Pancreas (tissue), 10 donors: ENCODE data around the gene CCDC138. TPM values are rescaled to one million over a fixed set of nuclear protein-coding genes. Genes with fewer than 3 reads are reported as not detected.

Source experiments
- ATAC-seq, 4 donors: fragments of 200-7000 bp; cut with Tn5 transposase; one replicate each; pipeline versions ENCODE4 v1.8.0 to v1.9.1; 2020; ENCODE audit warnings: mild to moderate bottlenecking in 4 of 4, moderate library complexity in 4 of 4
- DNase-seq, 6 donors: peaks; one replicate each; pipeline ENCODE4 v3.0.0-alpha.2; 2020
- FAIRE-seq: peaks from 2 replicates; lab custom pipeline; 2012; peaks lifted over from hg19 to GRCh38; lab: Jason Lieb, UNC
- H3K27ac ChIP-seq, 4 donors: fragments of 200-600 bp; sonication (generic); 1 replicate in 3 of 4; 2 replicates in 1 of 4; pipeline versions ENCODE4 v1.5.0 to v1.8.0; 2020
- H3K27me3 ChIP-seq, 4 donors: fragments of 200-600 bp; one replicate each; pipeline ENCODE4 v1.8.0; 2021
- H3K36me3 ChIP-seq, 3 donors: fragments of 200-600 bp; sonication (generic) in 1 of 3; one replicate each; pipeline versions ENCODE4 v1.5.0 to v1.8.0; 2020 to 2021
- H3K4me1 ChIP-seq, 3 donors: fragments of 200-600 bp; one replicate each; pipeline ENCODE4 v1.8.0; 2021
- H3K4me3 ChIP-seq, 4 donors: fragments of 200-600 bp; sonication (generic) in 2 of 4; one replicate each; pipeline versions ENCODE4 v1.5.0 to v1.8.0; 2020 to 2021
- H3K9me3 ChIP-seq, 4 donors: fragments of 200-600 bp; one replicate each; pipeline ENCODE4 v1.8.0; 2021
- WGBS, 2 donors: extraction: QIAGEN DNeasy Blood & Tissue Kit; methylation state at CpG; one replicate each; pipeline ENCODE4 v1.1.7; 2013; 5-methylcytosine and 5-hydroxymethylcytosine counted together
- intact Hi-C, 3 donors: fragments of 100-400 bp; cut with DNase I; formaldehyde crosslinking; loops; one replicate each; pipeline versions ENCODE4 v1.11.1 to v1.14.2; 2022
- polyA plus RNA-seq, 2 donors: library from polyadenylated mRNA; stranded (reverse); fragments of 200-250 nt; gene quantifications; one replicate each; pipeline ENCODE4 v1.2.3, GENCODE V29; 2013
- total RNA-seq, 6 donors: library from RNA; stranded (reverse); fragmentation: NEBNext Ultra II Directional in 4 of 6; extraction: Animal tissue kit (Norgen Biotek cat#: 25700) in 4 of 6; gene quantifications; one replicate each; pipeline versions ENCODE4 v1.2.1 to v1.2.4, GENCODE V29; 2021 to 2023
- TF ChIP-seq, protein P1 (sequence below), 4 donors: fragments of 200-600 bp; sonication (generic) in 3 of 4; IDR thresholded peaks; one replicate each; pipeline versions ENCODE4 v1.5.0 to v1.8.0; 2021; ENCODE audit warnings: antibody characterized with exemption in 4 of 4
- donor health status: healthy with polysubstance abuse.
- donor health status: DM: no; HTN: no; CAD: no; lungs with moderate emphysema.
- donor health status: DM: no; HTN: no; CAD: no.
- donor health status: control.
- donor health status: control.
- donor health status: Bipolar disorder and iron deficiency.
- donor health status: DM: yes; HTN: yes; CAD: no.
- donor health status: DM: no; HTN: no; CAD: no.
- donor health status: DM: no; HTN: no; CAD: no.
- donor health status: DM: yes; HTN: yes; CAD: no.

Gene CCDC138
- total and polyA plus RNA-seq, 8 donors, result 0.72 to 2.0 (median 1.6) TPM

DNA sequence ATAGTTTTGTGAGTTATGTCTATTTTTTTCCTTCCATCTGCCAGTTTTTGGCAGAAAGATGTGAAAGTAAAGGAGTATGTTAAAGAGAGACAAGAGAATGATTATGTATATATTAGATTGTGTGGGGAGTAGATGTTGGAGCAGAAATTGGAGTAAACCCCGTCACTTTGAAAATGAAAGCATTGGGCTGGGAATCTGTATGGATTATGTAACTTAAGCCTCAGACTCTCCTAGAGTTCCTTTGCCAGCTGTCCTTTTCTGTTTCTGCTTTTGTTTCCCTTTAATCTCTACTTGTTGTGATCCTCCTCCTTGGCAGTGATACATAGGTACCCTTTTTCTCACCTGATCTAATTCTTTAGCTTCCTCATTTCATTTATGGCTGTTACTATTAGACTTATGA, 19.2 kb downstream of the CCDC138 start:
- FAIRE-seq (no peak), ATAC-seq (no peak)

DNA sequence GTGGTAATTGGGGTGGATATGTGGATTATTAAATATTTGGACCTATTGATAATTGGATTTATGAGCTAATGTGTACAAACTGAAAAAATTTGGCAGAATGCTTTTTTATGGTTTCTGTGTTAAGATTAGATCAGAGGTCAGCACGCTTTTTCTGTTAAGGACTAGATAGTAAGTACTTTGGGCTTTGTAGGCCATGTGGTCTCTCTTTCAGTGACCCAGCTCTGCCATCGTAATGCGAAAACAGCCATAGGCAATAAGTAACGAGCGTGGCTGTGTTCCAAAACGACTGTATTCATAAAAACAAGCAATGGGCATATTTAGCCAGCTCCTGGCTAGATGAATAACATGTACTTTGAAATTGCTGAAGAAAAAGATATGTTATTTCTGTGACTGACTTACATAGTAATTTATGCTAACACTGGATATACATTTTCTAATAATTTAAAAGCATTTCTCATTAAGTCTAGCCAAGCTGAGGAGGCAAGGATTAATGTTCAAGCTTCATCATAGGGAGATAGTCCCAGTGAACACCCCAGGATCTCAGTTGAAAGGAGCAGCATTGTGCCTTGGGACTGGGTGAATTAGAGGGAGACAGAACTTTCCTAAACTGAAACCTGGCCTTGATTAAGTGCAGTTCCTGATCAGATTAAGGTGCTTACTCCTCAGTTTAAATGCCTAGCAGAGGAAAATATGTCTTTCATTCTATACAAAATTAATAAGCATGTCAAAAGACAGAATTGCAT, 20.0 kb downstream of the CCDC138 start:
- no peaks in the 10 kb centered on the region for H3K36me3 ChIP-seq
- TF ChIP-seq, protein P1, sequence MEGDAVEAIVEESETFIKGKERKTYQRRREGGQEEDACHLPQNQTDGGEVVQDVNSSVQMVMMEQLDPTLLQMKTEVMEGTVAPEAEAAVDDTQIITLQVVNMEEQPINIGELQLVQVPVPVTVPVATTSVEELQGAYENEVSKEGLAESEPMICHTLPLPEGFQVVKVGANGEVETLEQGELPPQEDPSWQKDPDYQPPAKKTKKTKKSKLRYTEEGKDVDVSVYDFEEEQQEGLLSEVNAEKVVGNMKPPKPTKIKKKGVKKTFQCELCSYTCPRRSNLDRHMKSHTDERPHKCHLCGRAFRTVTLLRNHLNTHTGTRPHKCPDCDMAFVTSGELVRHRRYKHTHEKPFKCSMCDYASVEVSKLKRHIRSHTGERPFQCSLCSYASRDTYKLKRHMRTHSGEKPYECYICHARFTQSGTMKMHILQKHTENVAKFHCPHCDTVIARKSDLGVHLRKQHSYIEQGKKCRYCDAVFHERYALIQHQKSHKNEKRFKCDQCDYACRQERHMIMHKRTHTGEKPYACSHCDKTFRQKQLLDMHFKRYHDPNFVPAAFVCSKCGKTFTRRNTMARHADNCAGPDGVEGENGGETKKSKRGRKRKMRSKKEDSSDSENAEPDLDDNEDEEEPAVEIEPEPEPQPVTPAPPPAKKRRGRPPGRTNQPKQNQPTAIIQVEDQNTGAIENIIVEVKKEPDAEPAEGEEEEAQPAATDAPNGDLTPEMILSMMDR (IDR thresholded peaks at IDR 0.05), result no peak
- ATAC-seq (no peak), DNase-seq (no peak), FAIRE-seq (no peak)
- peaks cover 0 to 4% (median 0%) of the 10 kb centered on the region in 4 donors for H3K9me3 ChIP-seq
- H3K27me3 ChIP-seq, result no peaks in the 10 kb centered on the region
- H3K4me3 ChIP-seq, result no peak overlapping the region
- no peak overlapping the region for H3K27ac ChIP-seq
- no peaks in the 10 kb centered on the region for H3K4me1 ChIP-seq
- 82 to 91% methylated on average over 6 of the region's 6 CpGs for WGBS, 2 donors
- intact Hi-C loops, result no loop called here

More for the DNA sequence above, 19.2 kb downstream of the CCDC138 start:
- DNase-seq, result no peak
- 86 to 87% methylated on average over 1 of the region's 1 CpG for WGBS, 2 donors
- peaks cover 0 to 4% (median 0%) of the 10 kb centered on the region in 4 donors for H3K9me3 ChIP-seq
- H3K27ac ChIP-seq, result no peak overlapping the region
- no peaks in the 10 kb centered on the region for H3K36me3 ChIP-seq
- TF ChIP-seq, protein P1 (IDR thresholded peaks at IDR 0.05), result no peak
- no peaks in the 10 kb centered on the region for H3K4me1 ChIP-seq
- H3K4me3 ChIP-seq, result no peak overlapping the region
- no peaks in the 10 kb centered on the region for H3K27me3 ChIP-seq
- intact Hi-C loops, result no loop called here

DNA sequence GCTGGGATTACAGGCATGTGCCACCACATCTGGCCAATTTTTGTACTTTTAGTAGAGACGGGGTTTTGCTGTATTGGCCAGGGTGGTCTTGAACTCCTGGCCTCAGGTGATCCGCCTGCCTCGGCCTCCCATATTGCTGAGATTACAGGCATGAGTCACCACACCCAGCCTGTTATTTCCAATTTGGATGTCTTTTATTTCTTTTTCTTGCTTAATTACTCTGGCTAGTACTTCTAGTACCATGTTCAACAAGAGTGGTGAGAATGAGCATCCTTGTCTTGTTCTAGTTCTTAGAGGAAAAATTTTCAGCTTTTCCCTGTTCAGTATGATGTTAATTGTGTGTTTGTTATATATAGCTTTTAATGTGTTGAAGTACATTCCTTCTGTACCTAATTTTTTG, 23.4 kb downstream of the CCDC138 start:
- ATAC-seq (no peak), FAIRE-seq (no peak), DNase-seq (no peak)
- WGBS, 2 donors, result 96 to 97% methylated on average over 3 of the region's 3 CpGs
- Histone ChIP-seq H3K4me1 (no peaks in the 10 kb centered on the region), H3K36me3 (peaks cover 0 to 4% (median 0%) of the 10 kb centered on the region in 3 donors), H3K27me3 (no peaks in the 10 kb centered on the region), H3K9me3 (peaks cover 0 to 4% (median 0%) of the 10 kb centered on the region in 4 donors), H3K4me3 (no peak overlapping the region), H3K27ac (no peak overlapping the region)
- intact Hi-C loops, result no loop called here
- TF ChIP-seq, protein P1 (IDR thresholded peaks at IDR 0.05), result no peak

DNA sequence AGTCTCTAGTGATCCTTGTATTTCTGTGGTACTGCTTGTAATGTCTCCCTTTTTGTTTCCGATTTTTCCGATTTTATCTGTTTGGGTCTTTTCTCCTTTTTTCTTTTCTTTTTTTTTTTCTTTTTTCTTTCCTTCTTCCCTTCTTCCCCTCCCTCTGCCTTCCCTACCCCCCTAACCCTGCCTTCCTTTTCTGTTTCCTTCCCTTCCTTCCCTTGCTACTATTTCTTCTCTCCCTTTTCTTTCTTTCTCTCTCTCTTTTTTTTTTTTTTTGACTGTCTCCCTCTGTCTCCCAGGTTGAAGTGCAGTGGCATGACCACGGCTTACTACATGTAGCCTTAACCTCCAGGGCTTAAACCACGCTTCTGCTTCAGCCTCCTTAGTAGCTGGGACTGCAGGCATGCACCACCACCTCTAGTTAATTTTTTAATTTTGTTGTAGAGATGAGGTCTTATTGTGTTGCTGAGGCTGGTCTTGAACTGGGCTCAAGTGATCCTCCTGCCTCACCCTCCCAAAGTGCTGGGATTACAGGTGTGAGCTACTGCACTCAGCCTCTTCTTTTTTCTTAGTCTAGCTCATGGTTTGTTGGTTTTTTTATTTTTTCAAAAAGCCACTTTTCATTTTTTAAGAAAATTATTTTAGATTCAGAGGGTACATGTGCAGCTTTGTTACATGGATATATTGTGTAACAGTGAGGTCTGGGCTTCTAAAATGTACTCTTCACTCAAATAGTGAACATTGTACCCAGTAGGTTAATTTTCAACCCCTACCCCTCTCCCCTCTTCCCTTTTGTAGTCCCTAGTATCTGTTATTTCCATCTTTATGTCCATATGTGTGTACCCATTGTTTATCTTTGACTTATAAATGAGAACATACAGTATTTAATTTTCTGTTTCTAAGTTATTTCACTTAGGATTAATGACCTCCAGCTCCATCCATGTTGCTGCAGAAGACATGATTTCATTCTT, 24.7 kb downstream of the CCDC138 start:
- WGBS, 2 donors, result 92 to 98% methylated on average over 4 of the region's 4 CpGs
- no peak for FAIRE-seq
- Histone ChIP-seq H3K4me3 (no peak overlapping the region), H3K36me3 (peaks cover 0 to 6% (median 0%) of the 10 kb centered on the region in 3 donors), H3K4me1 (no peaks in the 10 kb centered on the region), H3K27ac (no peak overlapping the region), H3K27me3 (no peaks in the 10 kb centered on the region), H3K9me3 (peaks cover 0 to 4% (median 0%) of the 10 kb centered on the region in 4 donors)
- DNase-seq, result no peak
- TF ChIP-seq, protein P1 (IDR thresholded peaks at IDR 0.05), result no peak
- intact Hi-C loops, result no loop called here
- no peak for ATAC-seq
